Measurements from ENCODE around the gene FBL.
"Not testable (repeated sequence)": the region's sequence is repeated elsewhere in the genome, so short reads cannot be mapped to it uniquely, and the experiment has no call there.

Gene FBL

GRCh38 chr19:39882645-39883044 lies 36.5 kb upstream of the FBL start:
- not testable (repeated sequence) for H3K36me3 ChIP-seq (ENCODE audit: insufficient read depth, low read length); DNase-seq (ENCODE audit: low read depth, low spot score); H3K4me3 ChIP-seq; H3K9ac ChIP-seq (ENCODE audit: insufficient read length); H3K27ac ChIP-seq; H3K9me3 ChIP-seq (ENCODE audit: low read depth, low read length)

DNA sequence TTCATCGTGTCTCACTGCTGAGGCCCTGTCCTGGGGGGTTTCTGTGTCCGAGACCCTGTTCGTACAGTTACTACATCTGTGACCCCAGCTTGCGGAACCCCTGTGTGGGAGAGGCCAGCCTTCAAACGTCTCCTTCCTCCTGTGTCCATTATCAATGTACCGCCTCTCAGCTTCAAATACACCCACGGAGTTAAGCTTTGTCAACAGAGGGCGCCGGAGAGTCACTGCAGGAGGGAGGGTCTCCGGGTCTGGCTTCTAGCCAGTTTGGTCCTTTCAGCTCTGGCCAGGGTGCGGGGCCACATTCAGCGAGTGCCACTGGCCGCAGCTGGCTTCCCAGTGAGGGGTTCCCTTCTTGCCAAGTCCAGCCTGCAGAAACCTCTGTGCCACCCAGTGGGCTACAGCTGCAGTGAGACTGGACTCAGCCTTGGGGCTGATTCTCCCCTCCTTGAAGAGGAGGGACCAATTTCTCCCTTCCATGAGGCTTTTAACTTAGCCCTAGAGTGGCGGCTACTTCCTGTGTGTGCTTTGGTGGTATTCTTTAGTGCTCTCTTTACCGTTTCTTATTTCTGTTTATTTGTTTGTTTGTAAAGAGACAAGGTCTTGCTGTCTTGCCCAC lies 35.4 kb upstream of the FBL start:
- not testable (repeated sequence) for H3K27ac ChIP-seq; DNase-seq (ENCODE audit: low read depth, low spot score); H3K36me3 ChIP-seq (ENCODE audit: insufficient read depth, low read length); H3K9ac ChIP-seq (ENCODE audit: insufficient read length); H3K4me3 ChIP-seq; H3K9me3 ChIP-seq (ENCODE audit: low read depth, low read length)

DNA sequence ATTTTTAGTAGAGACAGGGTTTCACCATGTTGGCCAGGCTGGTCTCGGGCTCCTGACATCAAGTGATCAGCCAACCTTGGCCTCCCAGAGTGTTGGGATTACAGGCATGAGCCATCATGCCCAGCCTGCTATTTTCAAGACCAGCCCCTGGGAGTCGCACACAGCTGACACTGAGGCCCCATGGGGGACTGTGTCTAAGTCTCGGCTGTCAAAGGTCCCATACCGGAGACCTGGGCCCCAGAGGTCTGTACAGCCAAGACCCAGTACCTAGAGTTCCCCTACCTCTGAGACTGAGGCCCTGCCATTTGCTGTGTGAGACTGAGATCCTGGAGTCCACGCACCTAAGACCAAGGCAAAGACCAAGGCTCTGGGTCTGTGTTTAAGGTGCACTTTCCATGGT lies 34.1 kb upstream of the FBL start:
- not testable (repeated sequence) for H3K9ac ChIP-seq (ENCODE audit: insufficient read length); H3K27ac ChIP-seq; H3K36me3 ChIP-seq (ENCODE audit: insufficient read depth, low read length); H3K9me3 ChIP-seq (ENCODE audit: low read depth, low read length); H3K4me3 ChIP-seq; DNase-seq (ENCODE audit: low read depth, low spot score)

GRCh38 chr19:39879796-39880195 lies 33.6 kb upstream of the FBL start:
- not testable (repeated sequence) for H3K4me3 ChIP-seq; H3K36me3 ChIP-seq (ENCODE audit: insufficient read depth, low read length); H3K9ac ChIP-seq (ENCODE audit: insufficient read length); H3K27ac ChIP-seq; H3K9me3 ChIP-seq (ENCODE audit: low read depth, low read length); DNase-seq (ENCODE audit: low read depth, low spot score)

GRCh38 chr19:39878866-39879265 lies 32.7 kb upstream of the FBL start:
- not testable (repeated sequence) for H3K9ac ChIP-seq (ENCODE audit: insufficient read length); H3K4me3 ChIP-seq; DNase-seq (ENCODE audit: low read depth, low spot score); H3K27ac ChIP-seq; H3K9me3 ChIP-seq (ENCODE audit: low read depth, low read length); H3K36me3 ChIP-seq (ENCODE audit: insufficient read depth, low read length)

DNA sequence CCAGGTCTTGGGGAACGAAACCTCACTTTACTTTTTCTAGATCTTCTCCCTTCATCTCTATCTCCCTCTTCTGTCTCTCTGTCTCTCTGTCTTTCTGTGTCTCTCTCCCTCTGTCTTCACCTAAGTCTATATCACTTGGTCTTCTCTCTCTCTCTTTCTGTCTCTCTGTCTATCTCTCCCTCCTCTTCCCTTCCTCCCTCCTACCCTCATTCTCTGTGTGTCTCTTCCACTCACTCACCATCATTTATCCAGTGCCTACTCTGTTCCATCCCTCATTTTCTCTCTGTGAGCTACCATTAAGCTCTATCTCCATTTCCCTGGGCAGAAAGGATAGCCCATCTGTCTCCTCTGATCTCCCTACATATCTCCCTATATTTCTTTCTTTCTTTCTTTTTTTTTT lies 32.2 kb upstream of the FBL start:
- no peak for TF ChIP-seq EZH2 (IDR thresholded peaks at IDR 0.05)
- no peak for TF ChIP-seq FOXP2 (optimal IDR thresholded peaks at IDR 0.05; ENCODE audit: control extremely low read depth, extremely low read length, insufficient read depth)
- TF ChIP-seq POLR2AphosphoS5 (IDR thresholded peaks at IDR 0.05; ENCODE audit: borderline replicate concordance, low read depth, low read length), result no peak
- no peak for DNase-seq (ENCODE audit: low read depth, low spot score)
- Histone ChIP-seq H3K27ac (no peak overlapping the region), H3K4me3 (no peak overlapping the region), H3K9ac (ENCODE audit: insufficient read length) (no peak overlapping the region), H3K9me3 (ENCODE audit: low read depth, low read length) (no peaks in the 10 kb centered on the region), H3K36me3 (ENCODE audit: insufficient read depth, low read length) (no peaks in the 10 kb centered on the region)

- H3K4me3 ChIP-seq; H3K27ac ChIP-seq; H3K9ac ChIP-seq (ENCODE audit: insufficient read length); H3K9me3 ChIP-seq (ENCODE audit: low read depth, low read length); H3K36me3 ChIP-seq (ENCODE audit: insufficient read depth, low read length); DNase-seq (ENCODE audit: low read depth, low spot score): not testable (repeated sequence)
Observed at GRCh38 chr19:39877982-39878381, 31.8 kb upstream of the FBL start.

DNA sequence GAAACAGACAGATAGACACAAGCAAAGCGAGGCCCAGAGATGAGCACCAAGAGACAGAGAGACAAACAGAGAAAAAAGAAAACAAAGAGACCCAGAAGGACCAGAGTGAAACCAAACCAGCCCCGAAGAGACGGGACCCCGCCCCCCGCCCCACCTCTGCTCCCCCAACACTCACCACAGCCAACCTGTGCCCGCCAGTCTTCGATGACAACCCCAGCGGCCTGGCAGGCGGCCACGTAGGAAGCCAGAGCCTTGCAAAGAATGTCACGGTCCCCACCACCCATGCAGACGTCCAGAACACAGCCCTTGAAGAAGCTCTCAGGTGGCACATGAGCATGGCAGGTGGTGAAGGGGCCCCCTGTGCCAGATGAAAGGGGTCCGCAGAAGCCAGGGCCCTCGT lies 31.3 kb upstream of the FBL start:
- DNase-seq (ENCODE audit: low read depth, low spot score); H3K9me3 ChIP-seq (ENCODE audit: low read depth, low read length); H3K9ac ChIP-seq (ENCODE audit: insufficient read length); H3K27ac ChIP-seq; H3K36me3 ChIP-seq (ENCODE audit: insufficient read depth, low read length); H3K4me3 ChIP-seq: not testable (repeated sequence)

GRCh38 chr19:39876486-39876885 lies 30.3 kb upstream of the FBL start:
- not testable (repeated sequence) for H3K9me3 ChIP-seq (ENCODE audit: low read depth, low read length); DNase-seq (ENCODE audit: low read depth, low spot score); H3K4me3 ChIP-seq; H3K9ac ChIP-seq (ENCODE audit: insufficient read length); H3K27ac ChIP-seq; H3K36me3 ChIP-seq (ENCODE audit: insufficient read depth, low read length)

DNA sequence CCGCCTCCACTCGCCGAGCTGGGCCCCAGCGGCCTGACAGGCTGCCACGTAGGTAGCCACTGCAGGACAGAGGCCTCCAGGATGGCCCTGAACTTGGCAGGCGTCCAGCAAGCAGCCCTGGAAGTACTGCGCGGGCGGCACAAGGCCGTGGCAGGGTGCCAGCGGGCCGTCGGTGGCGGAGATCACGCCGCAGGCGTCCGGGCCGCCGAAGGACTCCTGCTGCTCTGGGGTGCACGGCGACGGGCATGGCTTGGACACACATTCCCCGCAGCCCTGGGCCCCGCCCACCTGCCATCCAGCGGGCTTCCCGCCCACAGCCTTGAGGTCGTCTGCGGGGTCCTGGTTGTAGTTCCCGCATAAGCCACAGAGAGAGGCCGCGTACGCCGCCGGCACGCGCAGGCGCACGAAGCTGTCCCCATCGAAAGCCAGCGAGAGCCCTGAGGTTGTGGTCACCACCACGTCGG lies 29.3 kb upstream of the FBL start:
- DNase-seq (ENCODE audit: low read depth, low spot score); H3K4me3 ChIP-seq; H3K36me3 ChIP-seq (ENCODE audit: insufficient read depth, low read length); H3K27ac ChIP-seq; H3K9ac ChIP-seq (ENCODE audit: insufficient read length); H3K9me3 ChIP-seq (ENCODE audit: low read depth, low read length): not testable (repeated sequence)

DNA sequence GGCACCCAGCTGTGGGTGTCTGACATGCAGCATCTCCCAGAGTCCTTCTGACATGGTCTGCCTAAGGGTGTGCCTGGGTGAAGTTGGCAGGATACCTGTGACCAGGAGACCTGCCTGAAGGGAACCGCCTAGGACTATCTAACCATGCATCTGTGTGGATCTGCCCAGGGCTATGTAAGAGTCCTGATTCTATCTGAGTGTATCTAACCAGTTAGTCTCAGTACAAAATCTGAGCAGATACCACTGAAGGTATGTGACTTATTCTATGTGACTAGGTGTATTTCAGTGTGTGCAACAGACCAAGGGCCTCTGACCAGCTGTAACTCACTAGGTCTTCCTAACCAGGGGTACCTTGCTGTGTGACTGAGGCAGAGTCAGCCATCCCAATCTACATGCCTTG lies 28.2 kb upstream of the FBL start:
- TF ChIP-seq FOXP2 (optimal IDR thresholded peaks at IDR 0.05; ENCODE audit: control extremely low read depth, extremely low read length, insufficient read depth), result no peak
- no peak for TF ChIP-seq EZH2 (IDR thresholded peaks at IDR 0.05)
- TF ChIP-seq POLR2AphosphoS5 (IDR thresholded peaks at IDR 0.05; ENCODE audit: borderline replicate concordance, low read depth, low read length), result no peak
- Histone ChIP-seq H3K36me3 (ENCODE audit: insufficient read depth, low read length) (no peaks in the 10 kb centered on the region), H3K9me3 (ENCODE audit: low read depth, low read length) (no peaks in the 10 kb centered on the region), H3K9ac (ENCODE audit: insufficient read length) (no peak overlapping the region), H3K27ac (no peak overlapping the region), H3K4me3 (no peak overlapping the region)
- DNase-seq (ENCODE audit: low read depth, low spot score), result no peak
